GM19240 (cell line): ENCODE measurements around the gene PAX5.

Source experiments
- DNase-seq: peaks from one replicate; pipeline ENCODE4 v3.0.0; 2011; ENCODE audit warnings: low spot score; ENCODE audit not compliant: insufficient read length

Gene PAX5

DNA sequence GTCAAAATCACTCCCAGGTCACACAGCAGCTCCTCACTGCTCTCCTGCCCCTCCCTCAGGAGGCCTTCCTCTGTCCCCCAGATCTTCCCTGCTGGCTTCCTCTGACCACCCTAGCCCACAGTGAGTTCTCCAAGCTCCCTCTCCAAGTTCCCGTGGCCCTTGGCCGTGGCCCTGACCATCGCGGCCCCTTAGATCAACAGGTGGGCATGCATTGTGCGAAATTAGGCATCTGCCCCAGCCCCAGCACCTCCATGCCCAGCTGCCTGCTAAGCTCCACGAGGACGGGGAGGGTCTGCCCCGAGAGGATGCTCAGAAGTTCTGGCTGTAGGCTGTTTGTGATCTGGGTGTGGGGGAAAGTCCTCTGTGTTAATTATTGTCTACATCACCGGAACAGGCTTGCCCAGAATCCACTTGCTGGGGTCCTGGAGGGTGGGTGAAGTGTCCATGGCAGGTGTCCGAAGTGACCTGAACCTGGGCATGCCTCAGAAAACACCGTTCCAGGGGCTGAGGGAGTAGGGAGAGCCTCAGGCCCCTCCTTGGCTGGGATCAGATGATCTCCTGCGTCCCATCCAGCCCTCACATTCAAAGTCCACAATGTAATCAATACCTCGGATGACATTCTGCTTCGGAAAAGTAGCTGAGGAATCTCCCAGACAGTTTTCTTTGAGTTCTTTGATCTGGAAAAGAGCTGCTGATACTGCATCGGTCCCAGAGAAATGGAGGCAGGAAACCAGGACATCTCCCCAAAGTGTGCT is 194.8 kb downstream of the PAX5 start:
- no peak for DNase-seq

DNA sequence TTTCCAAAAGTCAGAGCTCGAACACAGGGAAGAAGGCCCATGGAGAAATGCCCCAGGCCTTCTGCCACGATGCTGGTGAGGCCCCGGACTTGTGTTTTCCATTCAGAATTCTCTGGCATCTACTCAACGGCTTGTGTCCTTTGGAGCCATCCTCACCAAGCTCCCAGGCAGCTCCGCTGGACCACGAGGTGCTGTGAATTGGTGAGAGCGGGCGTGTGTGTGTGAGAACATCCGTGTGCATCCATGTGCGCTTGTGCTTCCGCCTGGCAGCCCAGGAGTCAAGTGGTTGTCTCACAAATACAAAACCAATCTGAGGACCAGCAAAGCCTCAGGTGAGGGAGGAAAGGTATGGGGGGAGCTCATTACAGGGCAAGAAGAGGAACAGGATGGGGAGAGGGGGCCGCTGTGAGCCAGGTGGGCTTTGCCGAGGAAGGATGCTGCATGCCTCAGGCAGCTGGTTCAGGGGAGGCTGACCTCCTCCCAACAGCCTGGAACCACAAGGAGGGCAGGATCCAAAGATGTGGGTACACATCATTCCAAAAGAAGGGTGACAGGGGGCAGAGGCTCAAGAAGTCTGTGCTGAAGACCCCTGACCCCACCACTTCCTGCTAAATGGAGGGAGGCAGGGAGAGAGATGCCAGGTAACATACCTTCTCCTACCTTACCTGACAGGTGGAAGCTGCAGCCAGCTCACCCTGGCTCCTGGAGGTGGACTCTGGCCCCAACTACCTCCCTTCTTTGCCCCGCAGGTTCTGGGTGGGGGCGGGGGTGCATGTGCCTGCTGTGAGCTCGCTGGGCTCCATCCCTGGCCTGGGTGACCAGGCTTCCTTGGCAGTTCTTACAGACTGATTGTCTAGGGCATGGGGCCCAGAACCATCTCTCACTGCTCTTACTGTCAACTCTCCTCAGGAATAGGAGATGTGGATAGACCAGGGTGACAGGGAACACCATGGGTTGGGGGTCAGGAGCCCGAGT is 196.3 kb downstream of the PAX5 start:
- DNase-seq, result no peak

DNA sequence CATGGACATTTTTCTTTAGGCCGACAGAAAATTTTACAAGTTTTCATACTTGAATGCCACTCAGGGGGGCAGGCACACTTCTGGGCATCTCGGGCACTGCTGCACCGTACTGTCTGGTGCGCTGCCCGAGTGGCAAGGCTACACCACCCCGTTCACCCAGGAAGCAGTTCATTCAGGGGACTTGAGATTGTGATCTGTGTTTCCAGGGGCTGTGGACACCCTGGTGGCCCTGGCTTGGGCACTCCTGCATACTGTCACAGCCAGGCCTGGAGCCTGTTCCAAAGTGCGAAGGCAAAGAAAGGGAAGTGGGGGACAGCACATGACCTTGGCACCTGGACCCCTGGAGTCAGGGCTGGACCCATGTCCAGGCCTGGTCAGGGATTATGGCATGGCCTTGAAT is 197.6 kb downstream of the PAX5 start:
- DNase-seq, result no peak

DNA sequence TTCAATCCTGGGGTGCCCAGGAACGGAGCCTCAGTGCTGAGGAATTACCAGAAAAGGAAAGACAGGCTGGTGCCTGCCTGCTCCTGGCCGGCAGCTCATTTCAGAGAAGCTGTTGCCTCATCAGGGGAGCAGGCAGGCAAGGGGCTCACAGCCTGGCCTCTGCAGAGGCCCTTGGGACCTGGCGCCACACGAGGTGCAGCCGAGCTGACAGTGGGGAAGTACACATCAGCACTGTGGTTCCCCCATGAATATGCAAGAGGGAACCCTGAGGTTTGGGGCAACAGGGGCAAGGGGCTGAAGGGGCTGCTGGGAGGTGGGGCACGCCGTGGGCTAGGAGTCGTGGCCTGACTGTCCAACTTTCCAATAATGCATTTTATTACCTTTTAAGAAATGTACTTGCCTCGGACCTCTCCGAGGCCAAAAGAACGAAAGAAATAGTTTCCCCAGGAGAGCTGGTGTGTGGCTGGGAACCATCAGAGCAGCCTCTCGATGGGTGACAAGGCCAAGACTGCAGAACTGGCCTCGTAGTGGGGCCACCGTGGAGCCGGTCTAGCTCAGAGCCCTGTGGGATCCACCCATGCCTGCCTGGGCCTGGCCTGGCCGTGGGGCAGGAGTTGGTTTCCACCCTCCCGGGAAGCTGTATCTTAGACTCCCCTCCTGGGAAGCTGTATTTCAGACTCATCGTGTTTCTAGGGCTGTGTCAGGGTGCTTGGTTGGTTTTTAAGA is 198.6 kb downstream of the PAX5 start:
- DNase-seq, result no peak

DNA sequence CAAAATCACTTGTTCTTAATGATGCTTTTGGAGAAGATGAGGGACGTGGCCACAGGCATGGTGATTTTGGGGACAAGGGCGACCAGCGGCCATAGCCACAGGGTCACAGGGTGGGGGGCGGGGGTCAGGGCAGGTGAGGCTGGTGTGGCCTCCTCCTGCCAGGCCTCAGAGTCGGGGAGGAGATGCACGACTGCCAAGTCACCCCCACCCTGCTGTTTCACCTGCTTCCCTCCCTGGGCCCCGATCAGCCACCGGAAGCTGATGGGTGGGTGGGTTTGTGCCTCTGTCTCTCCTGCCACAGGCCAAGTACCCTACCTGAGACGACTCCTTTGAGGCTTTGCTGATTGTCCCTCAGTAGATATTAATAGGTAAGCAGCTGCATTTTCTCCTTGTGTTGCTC is 199.3 kb downstream of the PAX5 start:
- no peak for DNase-seq

DNA sequence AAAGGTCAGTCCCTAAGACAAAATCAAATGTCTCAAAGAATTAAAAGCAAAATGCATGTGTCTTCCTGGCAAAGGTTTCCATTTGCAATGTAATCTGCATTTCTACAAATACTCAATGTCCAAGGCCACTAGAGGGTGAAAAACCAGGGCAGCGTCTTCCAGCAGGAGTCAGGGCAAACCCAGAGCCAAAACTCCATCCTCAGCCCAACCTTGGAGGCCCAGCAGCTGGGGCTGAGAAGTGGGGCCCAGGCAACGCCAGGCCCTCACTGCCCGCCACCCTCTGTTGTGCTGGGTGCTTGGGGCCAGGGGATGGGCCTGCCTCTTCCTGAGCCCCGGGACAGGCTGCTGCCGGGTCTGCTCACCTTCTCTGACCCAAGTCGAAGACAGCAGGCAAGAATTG is 200.1 kb downstream of the PAX5 start:
- no peak for DNase-seq

DNA sequence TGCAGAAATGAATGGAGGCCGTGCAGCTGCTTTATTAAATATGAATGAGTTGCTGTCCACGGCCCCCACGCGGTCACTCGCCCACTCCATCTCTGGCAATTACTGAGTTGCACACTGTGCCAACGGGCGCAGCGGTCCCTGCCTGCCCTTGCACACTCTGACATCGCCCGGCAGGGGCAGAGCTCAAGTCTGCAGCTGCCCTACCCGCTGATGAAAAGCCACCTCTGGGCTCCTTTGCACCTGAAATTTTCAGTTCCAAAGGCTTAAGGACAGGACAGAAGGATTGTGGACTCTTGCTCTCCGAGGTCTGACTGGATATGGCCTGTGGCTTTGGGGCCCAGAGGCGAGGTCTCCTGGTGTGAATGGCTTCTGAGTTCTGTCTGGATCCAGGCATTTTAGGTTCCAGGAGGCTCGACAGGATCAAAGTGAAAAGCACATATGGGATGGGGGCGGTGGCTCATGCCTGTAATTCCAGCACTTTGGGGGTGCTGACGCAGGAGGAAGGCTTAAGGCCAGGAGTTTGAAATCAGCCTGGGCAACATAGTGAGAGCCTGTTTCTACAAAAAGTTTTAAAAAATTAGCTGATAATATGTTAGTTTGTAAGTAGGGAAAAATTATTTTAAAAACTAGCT is 201.8 kb downstream of the PAX5 start:
- no peak for DNase-seq

DNA sequence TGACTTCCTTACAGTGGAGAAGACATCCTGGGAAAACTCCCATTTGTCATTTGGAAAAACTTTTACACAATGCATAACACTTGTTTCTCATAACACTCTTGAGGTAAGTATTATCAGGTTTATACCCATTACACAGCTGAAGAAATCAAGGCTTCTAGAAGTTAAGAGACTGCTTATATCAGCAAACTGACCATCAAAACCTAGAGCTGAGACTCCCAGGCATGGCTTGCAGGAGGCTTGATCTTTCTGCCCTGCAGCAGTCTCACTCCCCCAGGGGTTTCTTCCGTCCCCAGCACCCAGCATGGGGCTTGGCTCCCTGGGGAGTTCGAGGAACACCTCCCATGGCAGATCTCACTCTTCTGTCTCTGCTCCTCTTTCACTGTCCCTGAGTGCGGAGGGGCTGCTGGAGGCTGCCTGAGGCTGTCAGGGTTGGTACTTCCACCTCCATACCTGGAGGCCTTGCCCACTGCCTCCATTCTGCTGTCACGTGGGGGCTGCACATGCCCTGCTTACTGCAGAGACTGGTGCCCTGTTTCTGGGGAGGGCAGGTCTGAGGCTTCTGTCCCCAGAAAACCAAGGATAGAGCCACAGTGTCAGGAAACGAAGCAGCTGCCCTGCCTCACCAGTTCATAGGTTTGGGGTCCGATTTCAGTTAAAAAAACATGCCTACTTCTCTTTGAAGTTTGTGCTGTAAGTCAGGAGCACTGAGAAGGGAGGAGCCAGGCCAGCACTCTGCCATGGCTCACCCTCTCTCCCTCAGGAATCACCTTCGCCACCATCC is 202.5 kb downstream of the PAX5 start:
- DNase-seq, result no peak

DNA sequence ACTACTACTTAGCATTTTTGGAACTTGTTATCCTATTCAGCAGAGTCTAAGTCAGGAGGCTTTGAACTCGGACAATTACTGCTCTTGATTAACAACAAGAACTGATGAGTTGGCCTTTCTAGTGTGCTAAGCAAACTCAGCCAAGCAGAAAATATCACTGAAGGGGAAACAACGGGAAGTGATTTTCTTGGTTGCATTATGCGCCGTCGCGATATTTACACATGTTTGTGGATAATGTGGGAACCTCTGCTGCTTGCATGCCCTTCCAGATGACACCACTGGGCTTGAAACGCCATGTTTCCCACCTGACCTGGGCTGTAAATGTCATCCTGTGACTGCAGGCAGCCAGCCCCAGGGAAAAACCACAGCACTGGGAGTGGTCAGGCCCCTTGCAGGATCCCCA is 205.5 kb downstream of the PAX5 start:
- DNase-seq, result no peak

DNA sequence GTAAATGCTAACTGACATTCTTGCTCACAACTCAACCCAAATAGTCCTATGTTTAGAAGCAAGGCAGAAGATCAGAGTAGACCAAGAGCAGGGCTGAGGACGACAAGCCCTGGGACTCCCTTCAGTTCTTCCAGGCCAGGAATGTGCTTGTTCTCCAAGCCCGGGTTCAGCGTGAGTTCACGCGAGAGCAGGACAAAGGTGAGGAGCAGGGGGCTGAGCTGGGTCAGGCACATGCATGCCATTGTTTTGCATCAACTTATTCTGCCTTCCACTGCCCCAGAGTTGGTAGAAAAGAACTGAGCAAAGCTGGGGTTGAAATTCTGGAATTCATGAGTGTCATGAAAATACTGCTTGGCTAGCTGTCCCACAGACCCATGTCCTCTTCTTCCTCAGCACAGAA is 206.5 kb downstream of the PAX5 start:
- no peak for DNase-seq

DNA sequence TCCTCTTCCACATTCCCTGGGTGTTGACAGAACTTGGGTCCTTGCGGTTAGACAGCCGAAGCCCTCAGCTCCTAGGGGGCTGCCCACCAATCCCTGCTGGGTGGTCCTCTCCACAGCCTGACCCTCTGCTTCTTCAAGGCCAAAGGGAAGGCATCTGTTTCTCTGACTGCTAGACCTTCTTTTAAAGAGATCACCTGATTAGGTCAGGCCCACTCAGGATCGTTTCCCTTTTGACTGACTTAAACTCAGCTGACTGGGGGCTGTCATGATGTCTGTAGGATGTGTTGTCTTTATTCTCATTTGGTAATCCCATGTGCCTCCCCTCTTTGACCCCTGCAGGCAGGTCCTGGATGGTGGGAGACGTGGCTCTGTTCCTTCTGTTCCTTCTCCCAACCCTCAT is 207.5 kb downstream of the PAX5 start:
- no peak for DNase-seq

DNA sequence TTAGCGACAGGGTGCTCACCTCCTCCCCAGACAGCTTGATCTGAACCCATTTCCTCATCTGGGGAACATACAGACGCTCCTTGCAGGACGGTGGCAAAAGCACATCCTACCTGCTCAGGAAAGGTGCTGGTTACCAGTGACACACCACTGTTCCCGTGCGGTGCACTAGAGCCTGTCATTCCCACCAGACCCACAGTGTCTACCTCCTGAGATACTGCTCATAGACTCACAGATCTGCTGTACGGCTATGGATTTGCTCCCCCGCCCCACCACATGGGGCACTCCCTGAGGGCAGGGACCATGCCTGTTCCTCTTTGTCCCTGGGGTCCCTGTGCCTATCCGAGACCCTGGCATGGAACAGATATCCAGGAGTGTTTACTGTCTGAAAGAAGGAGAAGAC is 208.9 kb downstream of the PAX5 start:
- DNase-seq, result no peak

DNA sequence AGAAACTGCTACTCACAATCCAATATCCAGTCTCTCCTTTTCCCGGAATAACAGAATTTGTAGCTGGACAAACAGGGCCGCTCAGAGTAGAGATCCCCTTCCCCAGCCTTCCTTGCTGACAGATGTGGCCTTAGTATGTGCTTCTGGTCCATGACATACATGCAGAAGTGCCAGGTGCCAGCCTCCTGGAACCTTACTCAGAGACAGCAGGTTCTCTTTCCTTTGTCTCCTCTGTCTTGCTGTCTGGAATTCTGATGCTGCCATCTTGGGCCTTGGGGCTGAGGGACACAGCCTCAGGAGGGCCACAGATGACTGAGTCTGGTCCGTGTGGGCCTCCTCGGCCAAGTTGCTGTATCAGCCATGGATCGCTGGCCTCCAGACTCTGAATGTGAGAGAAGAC is 210.1 kb downstream of the PAX5 start:
- no peak for DNase-seq

DNA sequence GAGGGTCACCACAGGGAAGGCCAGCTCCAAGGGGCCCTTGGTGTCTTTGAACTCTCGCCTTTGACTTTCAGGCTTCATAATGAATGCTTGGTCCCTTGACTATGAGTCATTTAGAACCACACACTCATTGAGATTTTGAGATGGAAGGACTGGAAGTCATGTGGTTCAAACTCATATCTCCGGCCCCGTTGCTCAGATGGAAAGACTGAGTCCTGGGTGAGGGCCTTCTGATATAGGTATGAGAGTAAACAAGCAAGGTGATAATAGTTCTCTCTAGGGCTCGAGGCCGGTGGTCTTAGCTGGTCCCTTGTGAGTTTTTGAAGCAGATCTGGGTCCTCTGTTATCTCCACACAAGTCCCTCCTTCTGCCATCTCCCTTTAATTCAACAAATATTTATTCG is 210.6 kb downstream of the PAX5 start:
- no peak for DNase-seq

DNA sequence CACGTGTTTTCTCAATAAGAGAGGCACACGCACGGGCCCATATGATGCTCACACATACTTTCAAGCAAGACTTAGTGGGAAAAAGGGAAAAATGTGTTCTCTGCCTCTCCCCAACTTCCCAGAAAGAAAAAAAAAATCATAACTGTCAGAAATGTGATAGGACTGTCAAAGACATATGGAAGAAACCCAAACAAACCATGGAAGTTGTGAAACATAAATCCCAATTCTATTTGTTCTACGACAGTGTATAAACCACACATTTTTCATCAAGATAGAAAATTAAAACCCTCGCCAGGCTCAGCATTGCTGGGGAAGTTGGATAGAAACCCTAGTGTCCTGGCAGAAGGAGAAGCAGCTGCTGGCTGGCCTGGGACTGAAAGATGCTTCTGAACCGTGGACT is 211.9 kb downstream of the PAX5 start:
- no peak for DNase-seq

DNA sequence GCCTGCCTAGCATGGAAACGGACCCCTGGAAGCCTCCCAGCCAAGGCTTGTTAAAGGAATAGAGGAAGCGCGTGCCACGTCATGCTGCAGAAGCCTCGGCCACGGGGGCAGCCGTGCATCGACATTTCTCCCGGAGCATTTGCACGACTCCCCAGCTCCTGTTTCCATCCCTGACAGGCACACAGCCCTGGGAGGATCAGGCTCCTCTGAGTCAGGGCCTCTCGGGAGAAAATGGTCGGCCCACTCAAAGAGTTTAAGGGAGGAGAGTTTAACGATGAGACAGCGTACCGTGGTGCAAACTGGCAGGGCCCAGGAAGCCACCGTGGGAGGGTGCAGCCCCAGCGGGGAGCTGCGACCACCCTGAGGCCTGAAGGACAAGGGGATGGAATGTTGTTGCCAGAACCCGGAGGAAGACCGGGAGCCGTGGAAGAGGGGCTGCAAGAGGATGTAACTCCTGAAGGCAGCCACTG is 213.6 kb downstream of the PAX5 start:
- no peak for DNase-seq

DNA sequence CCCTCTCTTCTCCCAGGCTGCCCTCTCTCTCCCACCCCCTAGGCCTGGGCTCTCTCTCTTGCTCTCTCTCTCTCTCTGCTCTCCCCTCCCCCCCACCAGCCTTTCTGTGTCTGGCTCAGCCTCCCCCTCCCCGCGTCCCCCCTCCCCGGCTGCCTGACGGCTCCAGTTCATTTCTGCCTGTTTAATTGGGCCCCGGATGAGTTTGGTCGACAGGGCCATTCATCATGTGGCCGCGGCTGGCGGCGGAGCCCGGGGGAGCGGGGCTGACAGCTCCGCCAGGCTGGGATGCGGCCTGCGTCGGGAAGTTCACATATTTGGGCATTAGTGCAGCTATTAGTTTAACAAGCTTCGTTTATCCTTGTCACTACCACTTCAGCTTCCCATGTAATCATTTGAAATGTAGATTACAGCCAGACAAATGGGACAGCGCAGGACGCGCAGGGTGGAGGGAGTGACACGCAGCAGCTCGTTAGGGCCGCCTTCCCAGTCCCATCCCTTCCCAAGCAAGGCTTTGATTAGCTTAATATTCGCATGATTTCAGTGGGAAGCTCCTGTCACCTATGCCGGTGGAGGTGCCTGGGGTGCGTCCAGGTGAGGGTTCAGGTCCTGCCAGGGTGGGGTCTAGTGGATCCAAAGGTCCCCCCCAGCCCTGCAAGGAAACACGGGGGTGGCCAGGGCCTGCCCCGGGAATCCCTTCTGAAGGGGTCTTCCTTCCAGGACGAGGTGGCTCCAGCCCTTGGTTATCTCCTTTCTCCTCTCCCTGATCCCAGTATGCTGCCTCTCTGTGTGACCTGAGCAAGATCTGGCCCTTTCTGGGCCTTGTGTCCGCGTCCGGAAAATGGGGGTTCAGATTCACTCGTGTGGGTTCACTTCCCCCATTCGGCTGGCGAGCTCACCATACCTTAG is 214.8 kb downstream of the PAX5 start:
- DNase-seq, result no peak

DNA sequence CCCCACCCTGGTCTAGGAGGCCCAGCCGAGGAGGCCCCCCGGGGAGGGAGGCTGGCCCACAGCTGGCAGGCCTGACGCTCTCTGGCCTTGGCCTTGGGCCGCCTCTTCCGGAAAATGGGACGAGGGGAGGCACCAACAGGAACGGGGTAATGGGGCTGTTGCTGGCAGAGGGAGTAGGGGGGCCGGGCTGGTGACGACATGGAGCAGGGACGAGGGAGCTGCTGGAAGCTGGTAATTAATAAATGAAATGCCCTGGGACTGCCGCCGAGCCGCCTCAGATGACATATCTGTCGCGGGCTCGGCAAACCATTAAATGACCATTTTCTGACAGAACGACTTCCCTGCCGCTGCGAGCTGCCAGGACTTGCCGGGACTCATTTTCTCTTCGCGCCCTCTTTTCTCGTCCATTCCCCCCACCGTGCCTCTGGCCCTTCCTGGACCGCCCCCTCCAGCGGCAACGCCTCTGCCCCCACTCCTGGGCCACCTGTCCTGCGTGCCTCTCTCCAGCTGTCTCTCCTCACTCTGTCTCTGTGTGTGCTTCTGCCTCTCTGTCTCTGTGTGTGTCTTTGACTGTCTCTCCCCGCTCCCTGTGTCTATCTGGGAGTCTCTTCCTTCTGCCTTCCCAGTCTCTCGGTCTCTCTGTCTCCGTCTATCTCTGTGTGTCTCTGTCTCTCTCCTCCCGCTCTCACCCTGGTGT is 215.7 kb downstream of the PAX5 start:
- no peak for DNase-seq
